T-cell (primary cell): ENCODE results near the gene ST7. TPM values are rescaled to one million over a fixed set of nuclear protein-coding genes. Genes with fewer than 3 reads are reported as not detected.

Source experiments
- ATAC-seq, 4 experiments: fragments of 200-7000 bp in 3 of 4; fragments of 150-1000 bp in 1 of 4; cut with Tn5 transposase; replicated peaks in 1 of 4; 1 replicate in 3 of 4; 2 replicates in 1 of 4; pipeline ENCODE4 v1.10.0; 2021; ENCODE audit warnings: moderate library complexity in 3 of 4, mild to moderate bottlenecking in 2 of 4, moderate number of reproducible peaks in 1 of 4
- CTCF ChIA-PET, 2 donors: fragments of 300-600 bp; sonication (Branson Sonifier 250); formaldehyde crosslinking; loops; one replicate each; lab custom pipeline; 2022; ENCODE audit warnings: antibody characterized with exemption in 2 of 2; lab: Charles Lee
- POLR2A ChIA-PET, 2 donors: fragments of 300-600 bp; sonication (Branson Sonifier 250); formaldehyde crosslinking; loops; one replicate each; lab custom pipeline; 2022; ENCODE audit warnings: antibody characterized with exemption in 2 of 2; lab: Charles Lee
- DNase-seq, 35 experiments: peaks; one replicate each; pipeline versions ENCODE4 v3.0.0 to v3.0.0-alpha.2; 2013 to 2023
- H3K27ac ChIP-seq: one replicate; pipeline ENCODE4 v1.5.1; 2013; ENCODE audit warnings: low read length
- H3K27me3 ChIP-seq, 2 experiments: replicated peaks in 1 of 2; 1 replicate in 1 of 2; 2 replicates in 1 of 2; pipeline versions ENCODE4 v1.6.1 to v1.7.0; 2013; ENCODE audit warnings: low read length in 1 of 2, mixed read lengths in 1 of 2; ENCODE audit not compliant: control insufficient read depth in 2 of 2, insufficient read depth in 2 of 2; ENCODE audit errors: extremely low read depth in 1 of 2
- H3K36me3 ChIP-seq, 2 donors: 1 replicate in 1 of 2; 2 replicates in 1 of 2; pipeline versions ENCODE4 v1.6.1 to v1.7.0; 2013; ENCODE audit warnings: low read length in 1 of 2; ENCODE audit not compliant: control insufficient read depth in 2 of 2, insufficient read depth in 1 of 2; ENCODE audit errors: extremely low read depth in 1 of 2
- H3K4me1 ChIP-seq, 2 experiments: 1 replicate in 1 of 2; 2 replicates in 1 of 2; pipeline versions ENCODE4 v1.6.1 to v1.7.0; 2013; ENCODE audit warnings: low read length in 2 of 2, mixed read lengths in 1 of 2; ENCODE audit not compliant: insufficient read depth in 2 of 2, control insufficient read depth in 1 of 2; ENCODE audit errors: extremely low read depth in 1 of 2
- H3K4me3 ChIP-seq, 2 donors: 1 replicate in 1 of 2; 2 replicates in 1 of 2; pipeline versions ENCODE4 v1.5.1 to v1.7.0; 2013; ENCODE audit warnings: mild to moderate bottlenecking in 2 of 2, low read length in 1 of 2, moderate library complexity in 1 of 2; ENCODE audit not compliant: control insufficient read depth in 1 of 2; ENCODE audit errors: extremely low read depth in 1 of 2
- H3K9me3 ChIP-seq: 2 replicates; pipeline ENCODE4 v1.7.0; 2013
- H3K27ac Mint-ChIP-seq, 2 donors: one replicate each; pipeline ENCODE4 v1.8.0; 2020 to 2021; ENCODE audit warnings: mild to moderate bottlenecking in 2 of 2, mixed read lengths in 2 of 2
- H3K27me3 Mint-ChIP-seq, 2 donors: one replicate each; pipeline ENCODE4 v1.8.0; 2021 to 2022; ENCODE audit warnings: mixed read lengths in 2 of 2
- H3K36me3 Mint-ChIP-seq: one replicate; pipeline ENCODE4 v1.8.0; 2021; ENCODE audit warnings: mixed read lengths
- H3K4me1 Mint-ChIP-seq, 3 donors: one replicate each; pipeline ENCODE4 v1.8.0; 2020 to 2022; ENCODE audit warnings: mixed read lengths in 3 of 3, mild to moderate bottlenecking in 1 of 3
- H3K4me3 Mint-ChIP-seq, 3 donors: one replicate each; pipeline ENCODE4 v1.8.0; 2020 to 2022; ENCODE audit warnings: mild to moderate bottlenecking in 3 of 3, mixed read lengths in 3 of 3, moderate library complexity in 3 of 3
- H3K9me3 Mint-ChIP-seq, 3 donors: one replicate each; pipeline ENCODE4 v1.8.0; 2020 to 2022; ENCODE audit warnings: mixed read lengths in 3 of 3
- WGBS: methylation state at CpG from one replicate; pipeline ENCODE4 v1.1.5; 2013; ENCODE audit warnings: missing lambda C conversion rate; ENCODE audit not compliant: insufficient coverage; 5-methylcytosine and 5-hydroxymethylcytosine counted together
- total RNA-seq, 35 experiments: library from RNA in 6 of 35; stranded (reverse) in 6 of 35; fragments of 120-200 nt in 1 of 35; gene quantifications; one replicate each; pipeline versions ENCODE4 v1.2.1 to v1.2.4 and lab custom pipeline; 2013 to 2026

The ST7 gene
- total RNA-seq, 5 donors from 2014 or later (not counting 1 experiment from before 2014, with no cell fraction given): 3.3 to 6.1 (median 4.4) TPM

- Histone ChIP-seq H3K4me3 (no peak overlapping the region), H3K9me3 (no peaks in the 10 kb centered on the region), H3K36me3 (no peaks in the 10 kb centered on the region), H3K27me3 (no peaks in the 10 kb centered on the region), H3K4me1 (no peaks in the 10 kb centered on the region), H3K27ac (no peak overlapping the region)
- ChIA-PET POLR2A (interaction anchor here in 1 of 2 donors (0.6 kb wide), 1 partner anchor 50 kb away, joined by 3 read pairs; no protein-coding TSS in a partner anchor), CTCF (no interaction called here)
- no CpG with 5 or more reads among the region's 2 CpGs for WGBS
- H3K27ac Mint-ChIP-seq: no peak overlapping the region
- no peak for ATAC-seq
- no peak overlapping the region for H3K4me3 Mint-ChIP-seq
- DNase-seq: no peak
- no peaks in the 10 kb centered on the region for H3K27me3 Mint-ChIP-seq
- peaks cover 3 to 17% (median 8%) of the 10 kb centered on the region in 3 donors for H3K4me1 Mint-ChIP-seq
- H3K36me3 Mint-ChIP-seq: no peaks in the 10 kb centered on the region
- peaks cover 0 to 5% (median 4%) of the 10 kb centered on the region in 3 donors for H3K9me3 Mint-ChIP-seq
Measured at GRCh38 chr7:117075934-117076333, 122.6 kb downstream of the ST7 start.

DNA sequence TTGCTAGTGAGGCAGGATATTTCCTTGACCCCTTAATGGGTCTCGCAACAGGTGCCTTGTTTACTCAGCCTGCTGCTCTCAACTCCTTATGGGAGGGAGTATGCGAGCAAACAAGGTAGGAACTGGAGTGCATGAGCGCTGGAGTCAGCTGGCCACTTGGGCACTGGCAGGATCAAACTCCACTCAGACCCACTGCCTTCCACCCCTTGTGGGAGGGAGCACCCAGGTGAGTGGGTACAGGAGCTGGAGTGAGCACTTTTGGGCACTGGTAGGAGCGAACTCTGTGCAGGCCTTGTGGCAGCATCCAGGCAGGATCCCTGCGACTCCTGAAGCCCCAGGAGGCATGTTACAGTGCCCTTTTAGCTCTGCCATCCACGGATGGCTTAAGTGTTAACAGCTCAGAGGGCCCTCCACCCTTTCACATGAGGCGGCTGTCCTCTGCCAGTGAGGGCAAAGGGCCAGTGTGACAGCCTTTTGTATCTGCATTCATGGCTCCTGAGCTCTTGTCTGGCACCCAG, 123.2 kb downstream of the ST7 start:
- CTCF ChIA-PET: interaction anchor here (0.6 kb wide), 2 partner anchors 11 to 312 kb away, joined by 5 read pairs; no protein-coding TSS in a partner anchor
- no peaks in the 10 kb centered on the region for H3K27me3 Mint-ChIP-seq
- peaks cover 3 to 17% (median 8%) of the 10 kb centered on the region in 3 donors for H3K4me1 Mint-ChIP-seq

DNA sequence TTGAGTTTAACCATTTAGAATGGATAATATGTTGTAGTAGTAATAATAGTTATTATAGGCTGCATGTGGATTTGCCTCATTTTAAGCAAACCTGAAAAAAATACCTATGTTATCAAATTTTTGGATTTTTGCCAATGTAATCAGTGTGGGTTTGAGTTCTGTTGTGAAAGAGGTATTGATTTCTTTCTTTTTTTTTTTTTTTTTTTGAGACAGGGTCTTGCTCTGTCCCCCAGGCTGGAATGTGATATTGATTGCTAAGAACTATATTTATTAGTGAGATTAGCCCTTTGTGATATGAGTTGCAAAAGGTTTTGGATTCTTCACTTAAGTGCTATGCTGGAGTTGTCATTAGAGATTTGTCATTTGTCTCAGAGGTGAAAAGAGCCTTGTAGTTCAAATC, 124.4 kb downstream of the ST7 start:
- Mint-ChIP-seq H3K36me3 (no peaks in the 10 kb centered on the region), H3K27ac (no peak overlapping the region), H3K9me3 (peaks cover 0 to 5% (median 4%) of the 10 kb centered on the region in 3 donors), H3K4me1 (peaks cover under 1 to 10% (median 4%) of the 10 kb centered on the region in 3 donors), H3K27me3 (no peaks in the 10 kb centered on the region), H3K4me3 (no peak overlapping the region)
- no peak for ATAC-seq
- H3K36me3 ChIP-seq: no peaks in the 10 kb centered on the region
- ChIA-PET POLR2A (no interaction called here), CTCF (no interaction called here)
- no peak overlapping the region for H3K27ac ChIP-seq
- no peaks in the 10 kb centered on the region for H3K27me3 ChIP-seq
- H3K9me3 ChIP-seq: no peaks in the 10 kb centered on the region
- H3K4me1 ChIP-seq: no peaks in the 10 kb centered on the region
- no peak for DNase-seq
- H3K4me3 ChIP-seq: no peak overlapping the region

More for the DNA sequence above, 123.2 kb downstream of the ST7 start:
- ATAC-seq (no peak), DNase-seq (no peak)
- no peak overlapping the region for H3K27ac ChIP-seq
- H3K9me3 ChIP-seq: no peaks in the 10 kb centered on the region
- no peaks in the 10 kb centered on the region for H3K36me3 ChIP-seq
- H3K27me3 ChIP-seq: no peaks in the 10 kb centered on the region
- Mint-ChIP-seq H3K36me3 (no peaks in the 10 kb centered on the region), H3K27ac (no peak overlapping the region), H3K9me3 (peaks cover 0 to 5% (median 4%) of the 10 kb centered on the region in 3 donors), H3K4me3 (no peak overlapping the region)
- H3K4me3 ChIP-seq: no peak overlapping the region
- no peaks in the 10 kb centered on the region for H3K4me1 ChIP-seq
- POLR2A ChIA-PET: no interaction called here
- 98% methylated on average over 3 of the region's 7 CpGs for WGBS

- Mint-ChIP-seq H3K27me3 (no peaks in the 10 kb centered on the region), H3K36me3 (no peaks in the 10 kb centered on the region), H3K27ac (no peak overlapping the region), H3K9me3 (no peaks in the 10 kb centered on the region), H3K4me1 (peaks cover 20 to 24% (median 22%) of the 10 kb centered on the region in 3 donors), H3K4me3 (no peak overlapping the region)
- H3K9me3 ChIP-seq: no peaks in the 10 kb centered on the region
- DNase-seq (no peak), ATAC-seq (no peak)
- H3K4me1 ChIP-seq: peaks cover 5 to 7% of the 10 kb centered on the region in 2 experiments
- ChIA-PET POLR2A (no interaction called here), CTCF (no interaction called here)
- WGBS: no CpG with 5 or more reads among the region's 2 CpGs
- H3K27me3 ChIP-seq: no peaks in the 10 kb centered on the region
- no peak overlapping the region for H3K27ac ChIP-seq
- H3K36me3 ChIP-seq: no peaks in the 10 kb centered on the region
- H3K4me3 ChIP-seq: no peak overlapping the region
Measured at GRCh38 chr7:117082647-117083046, 129.3 kb downstream of the ST7 start.

- no peaks in the 10 kb centered on the region for H3K9me3 Mint-ChIP-seq
- WGBS: no CpG with 5 or more reads among the region's 2 CpGs
- DNase-seq (no peak), ATAC-seq (no peak)
- ChIA-PET POLR2A (interaction anchor here in 1 of 2 donors (0.5 kb wide), 1 partner anchor 187 kb away, joined by 3 read pairs; no protein-coding TSS in a partner anchor), CTCF (no interaction called here)
- H3K4me1 Mint-ChIP-seq: peaks cover 25 to 30% (median 30%) of the 10 kb centered on the region in 3 donors
- no peak overlapping the region for H3K27ac Mint-ChIP-seq
- H3K36me3 Mint-ChIP-seq: no peaks in the 10 kb centered on the region
- Histone ChIP-seq H3K36me3 (no peaks in the 10 kb centered on the region), H3K9me3 (no peaks in the 10 kb centered on the region), H3K4me3 (no peak overlapping the region), H3K27me3 (no peaks in the 10 kb centered on the region), H3K4me1 (peaks cover 9 to 14% of the 10 kb centered on the region in 2 experiments), H3K27ac (no peak overlapping the region)
- H3K4me3 Mint-ChIP-seq: no peak overlapping the region
- no peaks in the 10 kb centered on the region for H3K27me3 Mint-ChIP-seq
Measured at GRCh38 chr7:117083648-117084047, 130.3 kb downstream of the ST7 start.

GRCh38 chr7:117084286-117084685, 131.0 kb downstream of the ST7 start:
- H3K36me3 ChIP-seq: no peaks in the 10 kb centered on the region
- H3K27ac ChIP-seq: no peak overlapping the region
- no peaks in the 10 kb centered on the region for H3K9me3 Mint-ChIP-seq
- H3K4me3 Mint-ChIP-seq: no peak overlapping the region
- ChIA-PET CTCF (no interaction called here), POLR2A (no interaction called here)
- ATAC-seq (no peak), DNase-seq (no peak)
- no peaks in the 10 kb centered on the region for H3K36me3 Mint-ChIP-seq
- peaks cover 9 to 14% of the 10 kb centered on the region in 2 experiments for H3K4me1 ChIP-seq
- H3K27me3 ChIP-seq: no peaks in the 10 kb centered on the region
- no peaks in the 10 kb centered on the region for H3K27me3 Mint-ChIP-seq
- no peaks in the 10 kb centered on the region for H3K9me3 ChIP-seq
- no CpG with 5 or more reads among the region's 1 CpG for WGBS
- peaks cover 25 to 31% (median 30%) of the 10 kb centered on the region in 3 donors for H3K4me1 Mint-ChIP-seq
- no peak overlapping the region for H3K4me3 ChIP-seq
- H3K27ac Mint-ChIP-seq: no peak overlapping the region
